Duodenal mucosa (tissue), 2 donors: ENCODE results near the gene CLCN4.

Source experiments
- H3K27ac ChIP-seq: one replicate; pipeline ENCODE4 v1.7.0; 2013; ENCODE audit warnings: low read depth, low read length
- H3K27me3 ChIP-seq, 2 donors: one replicate each; pipeline ENCODE4 v1.7.0; 2013; ENCODE audit warnings: low read length in 2 of 2, control low read depth in 1 of 2; ENCODE audit not compliant: insufficient read depth in 2 of 2, control insufficient read depth in 1 of 2
- H3K36me3 ChIP-seq, 2 donors: one replicate each; pipeline ENCODE4 v1.7.0; 2013; ENCODE audit warnings: low read length in 2 of 2, control low read depth in 1 of 2; ENCODE audit not compliant: insufficient read depth in 2 of 2, control insufficient read depth in 1 of 2
- H3K4me1 ChIP-seq, 2 donors: one replicate each; pipeline ENCODE4 v1.7.0; 2013; ENCODE audit warnings: low read length in 2 of 2, control low read depth in 1 of 2; ENCODE audit not compliant: insufficient read depth in 2 of 2, control insufficient read depth in 1 of 2
- H3K4me3 ChIP-seq, 2 donors: one replicate each; pipeline ENCODE4 v1.7.0; 2013; ENCODE audit warnings: low read length in 2 of 2, low read depth in 1 of 2
- H3K9ac ChIP-seq, 2 donors: one replicate each; pipeline ENCODE4 v1.7.0; 2013; ENCODE audit warnings: low read length in 2 of 2, low read depth in 1 of 2
- H3K9me3 ChIP-seq, 2 donors: one replicate each; pipeline ENCODE4 v1.7.0; 2013; ENCODE audit warnings: low read length in 2 of 2, control low read depth in 1 of 2; ENCODE audit not compliant: control insufficient read depth in 1 of 2

Gene CLCN4

GRCh38 chrX:10164879-10165278 lies 8.1 kb downstream of the CLCN4 start:
- Histone ChIP-seq H3K4me1 (peaks cover 0 to 5% of the 10 kb centered on the region in 2 donors), H3K36me3 (no peaks in the 10 kb centered on the region), H3K4me3 (no peak overlapping the region), H3K9me3 (no peaks in the 10 kb centered on the region), H3K27ac (no peak overlapping the region), H3K27me3 (peaks cover 0 to 6% of the 10 kb centered on the region in 2 donors), H3K9ac (no peak overlapping the region)

- H3K4me1 ChIP-seq = peaks cover 0 to 5% of the 10 kb centered on the region in 2 donors
- no peak overlapping the region for H3K4me3 ChIP-seq
- peaks cover 0 to 3% of the 10 kb centered on the region in 2 donors for H3K27me3 ChIP-seq
- H3K36me3 ChIP-seq = no peaks in the 10 kb centered on the region
- no peak overlapping the region for H3K27ac ChIP-seq
- H3K9me3 ChIP-seq = no peaks in the 10 kb centered on the region
- H3K9ac ChIP-seq = no peak overlapping the region
These were observed 8.9 kb downstream of the CLCN4 start for GRCh38 chrX:10165580-10166247.

GRCh38 chrX:10166248-10166716 lies 9.5 kb downstream of the CLCN4 start:
- Histone ChIP-seq H3K27ac (no peak overlapping the region), H3K27me3 (no peaks in the 10 kb centered on the region), H3K36me3 (no peaks in the 10 kb centered on the region), H3K9me3 (no peaks in the 10 kb centered on the region), H3K4me3 (no peak overlapping the region), H3K9ac (no peak overlapping the region), H3K4me1 (peaks cover 0 to 5% of the 10 kb centered on the region in 2 donors)

GRCh38 chrX:10166731-10167151 lies 10.0 kb downstream of the CLCN4 start:
- H3K9me3 ChIP-seq = no peaks in the 10 kb centered on the region
- H3K36me3 ChIP-seq = no peaks in the 10 kb centered on the region
- H3K9ac ChIP-seq = no peak overlapping the region
- H3K27me3 ChIP-seq = no peaks in the 10 kb centered on the region
- peaks cover 0 to 5% of the 10 kb centered on the region in 2 donors for H3K4me1 ChIP-seq
- no peak overlapping the region for H3K27ac ChIP-seq
- H3K4me3 ChIP-seq = no peak overlapping the region

- H3K27ac ChIP-seq = no peak overlapping the region
- H3K9ac ChIP-seq = no peak overlapping the region
- no peaks in the 10 kb centered on the region for H3K9me3 ChIP-seq
- no peak overlapping the region for H3K4me3 ChIP-seq
- peaks cover 0 to 5% of the 10 kb centered on the region in 2 donors for H3K4me1 ChIP-seq
- no peaks in the 10 kb centered on the region for H3K27me3 ChIP-seq
- no peaks in the 10 kb centered on the region for H3K36me3 ChIP-seq
These were observed 10.8 kb downstream of the CLCN4 start for GRCh38 chrX:10167573-10167972.

GRCh38 chrX:10168226-10168625 lies 11.5 kb downstream of the CLCN4 start:
- no peak overlapping the region for H3K9ac ChIP-seq
- no peaks in the 10 kb centered on the region for H3K27me3 ChIP-seq
- no peaks in the 10 kb centered on the region for H3K36me3 ChIP-seq
- H3K27ac ChIP-seq = no peak overlapping the region
- H3K4me3 ChIP-seq = no peak overlapping the region
- H3K4me1 ChIP-seq = peaks cover 0 to 5% of the 10 kb centered on the region in 2 donors
- no peaks in the 10 kb centered on the region for H3K9me3 ChIP-seq

- no peak overlapping the region for H3K9ac ChIP-seq
- H3K9me3 ChIP-seq = no peaks in the 10 kb centered on the region
- H3K27ac ChIP-seq = no peak overlapping the region
- H3K4me3 ChIP-seq = no peak overlapping the region
- H3K4me1 ChIP-seq = peaks cover 0 to 5% of the 10 kb centered on the region in 2 donors
- no peaks in the 10 kb centered on the region for H3K36me3 ChIP-seq
- no peaks in the 10 kb centered on the region for H3K27me3 ChIP-seq
These were observed 12.4 kb downstream of the CLCN4 start for GRCh38 chrX:10169175-10169574.

GRCh38 chrX:10171249-10171648 lies 14.5 kb downstream of the CLCN4 start:
- no peak overlapping the region for H3K4me3 ChIP-seq
- no peaks in the 10 kb centered on the region for H3K36me3 ChIP-seq
- no peaks in the 10 kb centered on the region for H3K27me3 ChIP-seq
- H3K4me1 ChIP-seq = peaks cover 0 to 8% of the 10 kb centered on the region in 2 donors
- H3K9ac ChIP-seq = no peak overlapping the region
- H3K9me3 ChIP-seq = no peaks in the 10 kb centered on the region
- no peak overlapping the region for H3K27ac ChIP-seq

- Histone ChIP-seq H3K36me3 (no peaks in the 10 kb centered on the region), H3K4me1 (peaks cover 0 to 6% of the 10 kb centered on the region in 2 donors), H3K9me3 (no peaks in the 10 kb centered on the region), H3K4me3 (no peak overlapping the region), H3K27ac (no peak overlapping the region), H3K9ac (no peak overlapping the region), H3K27me3 (no peaks in the 10 kb centered on the region)
These were observed 16.1 kb downstream of the CLCN4 start for GRCh38 chrX:10172877-10173276.

- H3K9me3 ChIP-seq = no peaks in the 10 kb centered on the region
- H3K9ac ChIP-seq = no peak overlapping the region
- peaks cover 0 to 6% of the 10 kb centered on the region in 2 donors for H3K4me1 ChIP-seq
- no peak overlapping the region for H3K4me3 ChIP-seq
- H3K27ac ChIP-seq = no peak overlapping the region
- no peaks in the 10 kb centered on the region for H3K27me3 ChIP-seq
- H3K36me3 ChIP-seq = no peaks in the 10 kb centered on the region
These were observed 16.6 kb downstream of the CLCN4 start for GRCh38 chrX:10173331-10173900.
